ENCODE measurements around the gene SHOC1.

GRCh38 chr9:111839387-111839786, 44.6 kb upstream of the SHOC1 start:
- TF ChIP-seq FOXM1 (IDR thresholded peaks at IDR 0.05; ENCODE audit: borderline replicate concordance, low read depth) (no peak), EP300 (IDR thresholded peaks at IDR 0.05; ENCODE audit: borderline replicate concordance) (no peak), YY1 (IDR thresholded peaks at IDR 0.05; ENCODE audit: low read depth) (no peak), NFIC (IDR thresholded peaks at IDR 0.05) (no peak), TAF1 (IDR thresholded peaks at IDR 0.05; ENCODE audit: low read depth) (no peak), MAX (IDR thresholded peaks at IDR 0.05) (no peak), RAD21 (IDR thresholded peaks at IDR 0.05; ENCODE audit: low read depth) (no peak), CREB1 (IDR thresholded peaks at IDR 0.05; ENCODE audit: low read depth) (no peak)

Measured in Ishikawa (cell line).